IPS DF 6.9 (cell line): Measurements from ENCODE around the gene SLC47A2.

Experiments used
- DNase-seq: peaks from one replicate; pipeline ENCODE4 v3.0.0-alpha.2; 2013; ENCODE audit warnings: low read depth, low spot score
- H3K27ac ChIP-seq: one replicate; pipeline ENCODE4 v1.5.1; 2013; ENCODE audit warnings: low read length, control low read depth
- H3K27me3 ChIP-seq: 2 replicates; pipeline ENCODE4 v1.6.1; 2013; ENCODE audit warnings: mild to moderate bottlenecking, low read length; ENCODE audit not compliant: control insufficient read depth, insufficient read depth
- H3K36me3 ChIP-seq: 2 replicates; pipeline ENCODE4 v1.6.1; 2013; ENCODE audit warnings: low read length; ENCODE audit not compliant: control insufficient read depth, insufficient read depth
- H3K4me1 ChIP-seq: 2 replicates; pipeline ENCODE4 v1.6.1; 2013; ENCODE audit warnings: low read length; ENCODE audit not compliant: control insufficient read depth, insufficient read depth
- H3K4me3 ChIP-seq: 2 replicates; pipeline ENCODE4 v1.5.1; 2013; ENCODE audit warnings: mild to moderate bottlenecking, low read length
- H3K9me3 ChIP-seq: 2 replicates; pipeline ENCODE4 v1.6.1; 2013; ENCODE audit warnings: low read length, inconsistent platforms; ENCODE audit not compliant: control insufficient read depth, insufficient read depth
- WGBS: extraction: QIAGEN DNeasy Blood & Tissue Kit; methylation state at CpG from one replicate; pipeline ENCODE4 v1.1.7; 2013; ENCODE audit warnings: mixed read lengths, missing lambda C conversion rate; ENCODE audit not compliant: insufficient read length, insufficient coverage; 5-methylcytosine and 5-hydroxymethylcytosine counted together

Gene SLC47A2

DNA sequence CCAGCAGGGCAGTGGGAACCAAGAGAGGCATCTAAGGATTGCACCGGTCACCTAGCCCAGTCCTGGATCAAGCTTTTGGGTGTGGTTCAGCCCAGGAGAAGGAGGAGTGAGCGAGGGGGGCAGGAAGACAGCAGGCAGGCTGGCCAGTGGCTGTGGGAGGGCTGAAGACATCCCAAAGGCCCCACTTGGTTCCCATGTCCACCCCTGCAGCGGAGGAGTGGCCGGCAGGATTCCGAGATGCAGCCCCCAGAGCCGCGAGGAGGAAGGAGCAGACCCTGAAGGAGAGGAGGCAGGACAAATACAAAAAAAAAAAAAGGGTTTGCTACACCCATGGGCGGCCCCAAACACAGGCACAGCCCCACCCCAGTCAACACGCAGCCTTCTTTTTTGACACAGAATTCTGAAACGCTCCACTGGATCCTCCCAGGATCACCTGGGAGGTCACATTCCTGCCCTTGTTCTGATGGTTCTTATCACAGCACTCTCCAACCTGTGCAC lies 1.1 kb upstream of the SLC47A2 start:
- peaks cover 3% of the 10 kb centered on the region; the same call in 1 of the 2 replicates for H3K4me1 ChIP-seq
- DNase-seq = no peak

DNA sequence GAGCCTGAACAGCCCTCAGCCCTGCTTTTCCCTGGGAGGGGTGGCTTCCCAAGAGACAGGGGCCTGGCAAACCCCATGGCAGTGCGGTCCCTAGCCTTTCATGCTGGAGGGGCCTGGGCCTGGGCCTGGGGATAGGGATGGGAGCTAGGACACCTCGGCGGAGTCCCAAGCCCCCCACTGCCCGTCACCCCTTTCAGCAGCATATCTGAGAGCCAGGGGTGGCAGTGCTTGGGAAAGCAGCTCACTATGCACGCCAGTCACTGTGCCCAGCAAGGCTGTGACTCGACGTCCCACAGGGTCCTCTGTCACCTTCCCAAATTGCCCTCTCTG lies 612 bp upstream of the SLC47A2 start:
- WGBS = no CpG with 5 or more reads among the region's 7 CpGs
- H3K27ac ChIP-seq = no peak overlapping the region
- H3K4me1 ChIP-seq = peaks cover 3% of the 10 kb centered on the region; the same call in 1 of the 2 replicates
- H3K9me3 ChIP-seq = no peaks in the 10 kb centered on the region
- H3K27me3 ChIP-seq = no peaks in the 10 kb centered on the region
- no peak overlapping the region for H3K4me3 ChIP-seq
- H3K36me3 ChIP-seq = no peaks in the 10 kb centered on the region
- no peak for DNase-seq

More for the DNA sequence above, 1.1 kb upstream of the SLC47A2 start:
- no peaks in the 10 kb centered on the region for H3K9me3 ChIP-seq
- no peaks in the 10 kb centered on the region for H3K36me3 ChIP-seq
- no peaks in the 10 kb centered on the region for H3K27me3 ChIP-seq
- H3K27ac ChIP-seq = no peak overlapping the region
- no CpG with 5 or more reads among the region's 10 CpGs for WGBS
- H3K4me3 ChIP-seq = no peak overlapping the region

DNA sequence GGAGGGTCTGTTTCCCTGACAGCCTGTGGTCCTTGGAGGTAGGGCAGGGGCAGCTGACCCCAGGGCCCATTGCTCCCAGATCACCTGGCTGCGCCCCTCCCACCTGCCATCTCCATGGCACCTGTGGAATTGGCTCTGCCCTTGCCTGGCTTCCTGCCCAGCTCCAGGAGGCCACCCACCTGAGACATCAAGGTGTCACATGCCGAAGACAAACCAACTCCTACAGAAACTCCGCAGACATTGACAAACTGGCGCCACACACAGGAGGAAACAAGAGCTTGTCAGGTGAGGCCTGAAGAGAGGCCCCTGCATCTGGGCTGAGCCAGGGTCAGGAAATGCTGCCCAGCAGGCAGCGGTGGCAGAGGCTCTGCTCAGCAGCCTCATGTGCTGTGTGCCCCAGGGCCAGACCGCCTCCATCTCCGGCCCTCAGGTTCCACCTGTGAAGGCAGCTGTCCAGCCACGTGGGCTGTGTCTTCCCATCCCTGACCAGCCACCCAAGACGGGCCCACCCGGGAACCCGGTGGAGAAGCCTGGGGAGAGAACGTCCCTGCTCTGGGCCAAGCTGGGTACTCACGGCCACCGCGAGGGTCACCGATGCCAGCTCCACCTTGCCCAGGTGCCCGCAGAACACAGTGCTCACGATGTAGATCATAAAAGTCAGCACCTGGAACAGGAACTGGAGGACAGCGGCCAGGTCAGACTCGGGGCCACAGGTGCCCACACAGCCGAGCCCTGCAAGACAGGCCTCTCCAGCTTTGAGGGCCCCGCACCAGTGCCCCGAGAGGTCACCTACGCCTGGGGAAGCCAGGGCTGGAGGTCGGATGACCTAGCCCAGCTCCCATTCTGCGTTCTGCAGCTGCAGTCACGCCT lies 1.6 kb downstream of the SLC47A2 start:
- H3K9me3 ChIP-seq = no peaks in the 10 kb centered on the region
- no CpG with 5 or more reads among the region's 27 CpGs for WGBS
- H3K4me3 ChIP-seq = no peak overlapping the region
- H3K27ac ChIP-seq = no peak overlapping the region
- no peak for DNase-seq
- peaks cover 3% of the 10 kb centered on the region; the same call in 1 of the 2 replicates for H3K4me1 ChIP-seq
- no peaks in the 10 kb centered on the region for H3K27me3 ChIP-seq
- H3K36me3 ChIP-seq = no peaks in the 10 kb centered on the region

DNA sequence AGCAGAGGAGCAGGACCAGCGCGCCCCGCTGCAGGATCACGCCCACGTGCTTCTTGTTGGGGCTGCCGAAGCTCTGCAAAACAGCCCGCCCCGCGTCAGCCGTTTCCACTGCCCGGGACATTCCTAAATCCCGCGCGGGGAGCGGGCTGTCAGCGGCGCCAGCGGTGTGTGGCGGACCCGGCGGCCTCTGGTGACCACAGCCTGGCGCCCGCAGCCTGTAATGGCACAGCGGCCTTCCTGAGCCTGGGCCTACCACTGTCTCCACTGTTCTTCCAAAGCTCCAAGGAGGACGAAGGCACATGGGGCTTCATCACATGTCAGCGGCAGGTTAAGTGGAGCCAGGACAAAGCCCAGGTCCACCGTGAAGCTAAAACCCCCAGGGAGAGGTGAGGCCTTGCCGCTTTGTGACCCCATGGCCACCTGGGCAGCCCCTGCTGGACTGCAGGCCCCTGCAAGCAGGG lies 2.5 kb downstream of the SLC47A2 start:
- no CpG with 5 or more reads among the region's 28 CpGs for WGBS
- Histone ChIP-seq H3K9me3 (no peaks in the 10 kb centered on the region), H3K27ac (no peak overlapping the region)

DNA sequence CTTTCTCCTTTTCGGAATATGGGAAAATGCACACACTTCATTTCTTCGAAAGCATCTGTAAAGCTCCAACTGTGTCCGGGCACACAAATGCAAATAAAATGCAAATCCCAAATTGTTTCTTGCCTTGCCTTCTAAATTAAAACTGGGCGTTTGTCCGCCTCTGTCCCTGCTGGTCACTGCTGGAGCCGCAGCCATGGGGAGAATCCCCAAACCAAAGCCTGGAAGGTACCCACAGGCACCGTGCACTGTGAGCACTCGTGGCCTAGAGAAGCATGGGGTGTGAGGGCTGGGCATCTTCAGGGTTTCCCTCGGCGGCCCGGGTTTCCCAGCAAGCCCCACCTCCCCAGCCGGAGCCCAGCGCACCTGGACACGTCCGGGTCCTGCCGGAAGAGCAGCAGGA lies 2.9 kb downstream of the SLC47A2 start:
- no CpG with 5 or more reads among the region's 16 CpGs for WGBS
- Histone ChIP-seq H3K4me3 (no peak overlapping the region), H3K4me1 (peaks cover 3% of the 10 kb centered on the region; the same call in 1 of the 2 replicates), H3K9me3 (no peaks in the 10 kb centered on the region), H3K27ac (no peak overlapping the region), H3K27me3 (no peaks in the 10 kb centered on the region), H3K36me3 (no peaks in the 10 kb centered on the region)
- DNase-seq = no peak

More for the DNA sequence above, 2.5 kb downstream of the SLC47A2 start:
- Histone ChIP-seq H3K4me1 (peaks cover 3% of the 10 kb centered on the region; the same call in 1 of the 2 replicates), H3K36me3 (no peaks in the 10 kb centered on the region), H3K27me3 (no peaks in the 10 kb centered on the region), H3K4me3 (no peak overlapping the region)
- DNase-seq = no peak

DNA sequence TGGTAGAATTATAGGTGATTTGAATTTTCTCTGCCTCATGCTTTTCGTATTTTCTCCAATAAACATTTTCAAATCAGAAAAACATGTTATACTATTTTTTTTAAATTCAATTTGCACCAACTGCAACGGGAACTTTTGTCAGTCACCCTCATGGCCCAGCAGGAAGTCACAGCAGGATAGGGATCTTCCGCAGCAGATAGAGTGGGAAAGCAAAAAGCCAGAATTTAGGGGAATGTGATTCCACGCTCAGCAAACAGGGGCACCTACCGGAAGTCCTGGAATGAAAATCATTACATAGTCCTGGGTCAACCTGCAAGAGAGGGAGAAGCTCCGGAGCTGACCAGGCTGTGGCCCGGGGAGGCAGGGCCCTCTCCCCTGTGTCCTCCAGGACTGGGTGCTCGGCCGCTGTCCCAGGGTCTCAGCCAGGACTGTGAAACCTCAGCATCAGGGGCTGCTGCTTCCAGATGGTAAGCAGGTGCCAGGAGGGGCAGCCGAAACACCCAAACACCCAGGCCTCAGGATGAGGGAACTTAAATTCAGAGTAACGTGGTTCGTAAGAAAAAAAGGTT lies 3.9 kb downstream of the SLC47A2 start:
- no peaks in the 10 kb centered on the region; the same call in 1 of the 2 replicates for H3K36me3 ChIP-seq

DNA sequence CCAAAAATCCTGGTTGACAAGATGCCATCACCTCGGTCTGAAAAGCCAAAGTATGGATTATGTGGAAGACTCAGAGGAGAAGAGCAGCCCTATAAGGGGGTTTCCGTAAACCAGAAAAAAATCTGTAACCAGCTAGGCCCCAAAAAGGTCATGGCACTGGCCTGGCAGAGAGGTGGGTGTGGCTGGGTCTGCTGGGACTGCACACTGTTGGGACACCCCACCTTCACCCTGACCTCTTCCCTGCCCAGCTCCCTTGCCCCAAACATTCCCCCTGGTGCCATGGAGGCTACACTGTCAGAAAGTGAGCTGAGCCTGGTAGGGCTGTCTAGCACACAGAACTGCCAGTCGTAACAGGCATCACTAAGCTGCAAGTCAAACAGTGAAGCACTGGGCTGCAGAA lies 6.5 kb downstream of the SLC47A2 start:
- no CpG with 5 or more reads among the region's 3 CpGs for WGBS
- H3K36me3 ChIP-seq = no peaks in the 10 kb centered on the region; the same call in 1 of the 2 replicates
- no peak for DNase-seq
- no peaks in the 10 kb centered on the region for H3K27me3 ChIP-seq
- peaks cover 6% of the 10 kb centered on the region; the same call in 1 of the 2 replicates for H3K4me1 ChIP-seq
- no peak overlapping the region for H3K27ac ChIP-seq
- no peaks in the 10 kb centered on the region for H3K9me3 ChIP-seq
- no peak overlapping the region for H3K4me3 ChIP-seq

More for the DNA sequence above, 3.9 kb downstream of the SLC47A2 start:
- no peak overlapping the region for H3K4me3 ChIP-seq
- WGBS = no CpG with 5 or more reads among the region's 12 CpGs
- no peak for DNase-seq
- H3K27ac ChIP-seq = no peak overlapping the region
- H3K4me1 ChIP-seq = peaks cover 3% of the 10 kb centered on the region; the same call in 1 of the 2 replicates
- H3K9me3 ChIP-seq = no peaks in the 10 kb centered on the region
- H3K27me3 ChIP-seq = no peaks in the 10 kb centered on the region

DNA sequence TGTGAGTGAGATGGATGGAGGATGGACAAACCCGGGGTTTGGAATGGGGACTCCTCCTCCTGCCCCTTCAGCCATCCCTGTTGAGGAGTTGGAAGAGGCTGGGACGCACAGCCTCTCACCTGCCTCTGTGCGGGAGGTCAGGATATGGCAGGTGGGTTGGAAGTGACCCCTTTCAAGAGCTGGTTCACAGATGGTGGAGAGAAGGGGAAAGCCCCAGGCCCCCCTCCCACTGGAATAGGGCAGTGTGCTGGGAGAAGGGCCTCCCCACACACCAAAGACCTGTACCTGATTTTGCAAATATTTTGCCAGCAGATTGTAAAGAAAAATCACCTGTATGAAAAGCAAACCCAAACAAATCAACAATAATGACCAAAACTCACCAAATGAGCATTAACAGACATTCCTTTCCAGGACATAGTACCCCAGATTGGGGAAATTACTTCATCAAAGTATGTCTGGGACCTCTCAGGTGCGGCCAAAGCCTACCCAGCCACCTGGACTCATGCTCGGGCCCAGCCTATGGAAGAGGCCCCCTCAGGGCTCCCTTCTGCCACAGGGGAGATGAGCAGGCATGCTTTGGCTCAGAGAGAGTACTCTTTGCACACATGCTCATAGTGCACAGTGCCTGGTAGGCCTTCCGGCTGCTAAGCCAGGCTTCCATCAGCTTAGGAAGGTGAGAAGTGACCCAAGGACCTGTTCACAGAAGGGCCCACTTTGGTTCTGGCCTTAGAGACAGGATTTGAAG lies 7.8 kb downstream of the SLC47A2 start:
- Histone ChIP-seq H3K4me3 (no peak overlapping the region), H3K36me3 (no peaks in the 10 kb centered on the region; the same call in 1 of the 2 replicates), H3K4me1 (peaks cover 8% of the 10 kb centered on the region), H3K27ac (no peak overlapping the region), H3K9me3 (no peaks in the 10 kb centered on the region), H3K27me3 (no peaks in the 10 kb centered on the region)
- no CpG with 5 or more reads among the region's 6 CpGs for WGBS
- DNase-seq = no peak

DNA sequence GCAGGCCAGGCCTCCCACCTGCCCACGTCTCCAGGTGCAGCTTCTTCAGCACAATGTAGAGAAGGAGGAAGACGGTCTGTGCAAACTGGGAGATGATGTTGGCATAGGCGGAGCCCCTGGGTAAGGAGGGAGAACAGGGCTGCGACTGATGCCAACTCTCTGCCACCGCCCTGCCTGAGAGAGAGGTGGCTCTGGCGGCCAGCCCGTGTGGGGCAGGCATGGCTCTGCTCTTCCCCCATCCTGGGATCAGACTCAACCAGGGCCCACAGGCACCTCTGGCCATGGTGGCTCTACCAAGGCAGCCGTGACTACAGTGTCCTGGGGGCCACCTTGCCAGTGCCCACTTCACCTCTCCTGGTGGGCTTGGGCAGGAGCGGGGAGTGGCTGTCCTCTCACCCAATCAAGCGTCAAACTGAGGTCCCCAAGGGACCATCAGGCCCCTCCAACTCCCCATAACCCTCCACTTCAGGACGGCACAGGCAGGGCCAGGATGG lies 8.6 kb downstream of the SLC47A2 start:
- WGBS = no CpG with 5 or more reads among the region's 11 CpGs
- DNase-seq = no peak
- H3K4me3 ChIP-seq = no peak overlapping the region; the same call in 1 of the 2 replicates
- H3K9me3 ChIP-seq = no peaks in the 10 kb centered on the region
- H3K4me1 ChIP-seq = peaks cover 8% of the 10 kb centered on the region
- no peak overlapping the region for H3K27ac ChIP-seq
- H3K36me3 ChIP-seq = no peaks in the 10 kb centered on the region; the same call in 1 of the 2 replicates
- H3K27me3 ChIP-seq = no peaks in the 10 kb centered on the region
